NT2/D1 (cell line): ENCODE data around the gene LRRC2.

ENCODE experiments used
- YY1 ChIP-seq: IDR thresholded peaks from 2 replicates; pipeline ENCODE4 v1.6.1; 2011; ENCODE audit not compliant: insufficient read length, insufficient read depth
- ZNF274 ChIP-seq: IDR thresholded peaks from 2 replicates; pipeline ENCODE4 v1.6.1; 2011; ENCODE audit warnings: mild to moderate bottlenecking, low read depth, low read length

DNA sequence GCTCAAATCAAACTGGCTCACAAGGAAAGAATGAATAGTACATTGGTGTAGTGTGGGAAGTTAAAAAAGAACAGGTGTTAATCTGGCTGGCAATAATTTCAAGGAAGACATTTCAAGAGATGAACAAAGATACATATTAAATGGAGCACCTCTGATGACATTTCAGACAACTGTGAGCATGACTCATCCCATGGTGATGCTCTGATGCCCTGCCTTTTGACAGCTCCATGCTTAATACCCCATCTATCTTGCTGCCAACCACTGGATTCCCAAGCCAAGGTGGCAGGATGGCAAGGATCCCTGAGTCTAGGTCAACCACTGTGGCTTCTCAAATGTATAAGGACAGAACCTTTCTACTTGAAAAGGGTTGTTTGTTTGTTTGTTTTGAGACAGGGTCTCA, 29.3 kb downstream of the LRRC2 start:
- TF ChIP-seq YY1: no peak
- TF ChIP-seq ZNF274: no peak
